Measurements from ENCODE around the gene ZNF536. TPM values are rescaled to one million over a fixed set of nuclear protein-coding genes. Genes with fewer than 3 reads are reported as not detected.

The ZNF536 gene
- total RNA-seq: not detected

DNA sequence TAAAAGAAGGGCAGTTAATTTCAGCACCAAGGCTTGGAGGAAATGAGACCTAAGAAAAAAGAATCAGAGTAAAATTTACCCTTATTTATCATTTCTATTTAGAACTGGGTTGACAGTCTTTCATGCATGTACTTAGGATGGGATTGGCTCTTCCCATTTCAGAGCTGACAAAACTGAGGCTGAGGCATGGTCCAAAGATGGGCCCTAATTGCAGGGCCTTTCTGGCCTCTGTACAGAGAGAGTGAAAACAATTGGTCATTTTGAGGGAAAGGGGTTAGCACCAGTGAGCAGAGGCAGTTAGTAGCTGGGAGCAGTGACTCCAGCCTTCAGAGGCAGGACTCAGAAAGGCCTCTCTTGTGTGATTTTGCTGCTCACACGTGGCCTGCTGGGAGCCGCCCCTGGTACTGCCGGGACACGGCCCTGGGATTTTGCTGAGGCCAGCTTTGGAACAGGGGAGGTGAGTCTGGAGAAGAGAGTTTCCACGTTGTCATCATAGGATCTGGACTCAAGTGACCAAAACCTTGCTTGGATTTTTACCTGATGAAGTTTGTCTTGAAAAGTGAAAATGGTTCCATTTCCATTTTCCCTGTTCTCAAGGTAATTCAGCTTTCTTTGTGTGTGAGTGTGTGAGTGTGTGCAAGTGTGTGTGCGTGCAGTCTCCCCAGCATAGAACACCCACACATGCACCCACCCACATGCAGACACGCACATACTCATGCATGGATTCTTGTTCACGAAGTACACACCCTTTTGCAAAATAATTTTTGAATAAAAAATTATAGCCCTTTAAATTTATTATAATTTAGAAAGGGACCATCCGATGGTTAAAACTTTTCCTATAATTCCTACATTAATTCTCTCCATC, at the start of gene ZNF536:
TSS of gene ZNF536 (plus strand) at position 425 of the 865 bp plus-strand sequence. CDS start 71,179 bp downstream, outside the sequence.
- no peaks in the 10 kb centered on the region for H3K4me1 ChIP-seq (ENCODE audit: insufficient read depth, low read length)
- H3K9me3 ChIP-seq (ENCODE audit: low read depth, low read length): no peaks in the 10 kb centered on the region
- peaks cover 21% of the 10 kb centered on the region for H3K27me3 ChIP-seq (ENCODE audit: insufficient read depth, low read length)
- H3K4me3 ChIP-seq (ENCODE audit: low read length): no peak within 1 kb of the TSS

DNA sequence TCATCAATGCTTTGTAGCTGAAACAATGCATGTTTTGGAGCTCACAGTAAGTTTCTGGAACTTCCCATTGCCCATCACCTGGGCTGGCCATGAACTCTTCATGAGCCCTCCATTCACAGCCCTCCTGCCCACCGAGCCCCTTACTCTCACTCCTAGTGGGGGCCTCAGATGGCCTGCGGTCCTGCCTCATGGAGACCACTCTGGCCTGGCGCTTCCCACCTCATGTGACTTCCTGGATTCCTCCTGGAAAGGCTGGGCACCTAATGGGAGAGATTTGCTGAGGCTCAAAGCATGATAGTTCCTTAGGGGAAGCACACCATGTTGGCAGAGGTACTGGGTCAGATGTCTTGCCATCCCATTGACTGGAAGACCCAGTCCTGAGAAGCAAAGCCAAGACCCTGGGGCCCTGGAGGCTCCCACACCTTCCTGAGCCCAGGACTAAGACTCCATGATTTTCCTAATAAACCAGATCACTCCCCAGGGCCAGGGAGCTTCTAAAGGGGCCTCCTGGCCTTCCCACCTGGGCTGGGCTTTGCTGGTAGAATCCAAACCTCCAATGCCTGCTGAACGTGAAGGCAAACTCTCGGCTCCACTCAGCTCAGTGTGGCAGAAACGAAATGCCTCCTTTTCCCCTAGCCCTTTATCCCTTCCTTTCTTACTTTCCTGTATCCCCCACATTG, 49.4 kb upstream of the ZNF536 start:
- Histone ChIP-seq H3K4me3 (ENCODE audit: low read length) (no peak overlapping the region), H3K4me1 (ENCODE audit: insufficient read depth, low read length) (no peaks in the 10 kb centered on the region), H3K27me3 (ENCODE audit: insufficient read depth, low read length) (no peaks in the 10 kb centered on the region), H3K9me3 (ENCODE audit: low read depth, low read length) (no peaks in the 10 kb centered on the region)

DNA sequence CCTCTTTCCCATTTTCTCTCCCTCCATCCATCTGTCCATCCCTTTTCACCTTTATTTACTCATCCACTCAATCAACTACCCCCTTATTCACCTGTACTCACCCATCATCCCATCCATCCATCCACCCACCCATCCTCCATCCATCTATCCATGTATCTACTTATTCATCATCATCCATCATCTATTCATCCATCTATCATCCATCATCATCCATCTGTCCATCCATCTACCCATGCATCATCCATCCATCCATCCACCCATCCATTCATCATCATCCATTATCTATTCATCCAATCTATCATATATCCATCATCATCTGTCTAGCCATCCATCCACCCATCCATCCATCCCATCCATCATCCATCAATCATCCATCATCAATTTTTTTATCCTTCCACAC, 48.3 kb upstream of the ZNF536 start:
- Histone ChIP-seq H3K4me1 (ENCODE audit: insufficient read depth, low read length) (no peaks in the 10 kb centered on the region), H3K27me3 (ENCODE audit: insufficient read depth, low read length) (no peaks in the 10 kb centered on the region), H3K9me3 (ENCODE audit: low read depth, low read length) (no peaks in the 10 kb centered on the region), H3K4me3 (ENCODE audit: low read length) (no peak overlapping the region)

DNA sequence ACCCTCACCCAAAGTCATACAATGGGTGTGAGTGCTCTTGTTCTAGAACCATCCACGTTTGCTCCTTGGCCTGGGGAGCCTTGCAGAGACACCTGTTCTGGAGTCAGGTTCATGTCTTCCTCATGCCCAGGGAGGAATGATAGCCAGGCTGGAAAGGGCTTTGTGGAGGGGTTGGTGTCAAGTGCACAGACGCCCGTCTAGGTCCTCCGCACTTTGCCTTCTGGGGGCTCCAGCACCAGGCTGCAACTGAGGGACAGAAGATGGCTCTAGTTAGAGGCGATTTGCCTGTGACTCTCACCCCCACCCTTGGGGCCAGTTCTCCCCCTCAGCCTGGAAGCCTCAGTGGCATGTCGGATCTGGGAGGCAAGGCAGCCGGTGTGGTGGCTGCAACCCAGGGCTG, 47.2 kb upstream of the ZNF536 start:
- Histone ChIP-seq H3K4me3 (ENCODE audit: low read length) (no peak overlapping the region), H3K4me1 (ENCODE audit: insufficient read depth, low read length) (no peaks in the 10 kb centered on the region), H3K27me3 (ENCODE audit: insufficient read depth, low read length) (no peaks in the 10 kb centered on the region), H3K9me3 (ENCODE audit: low read depth, low read length) (no peaks in the 10 kb centered on the region)

DNA sequence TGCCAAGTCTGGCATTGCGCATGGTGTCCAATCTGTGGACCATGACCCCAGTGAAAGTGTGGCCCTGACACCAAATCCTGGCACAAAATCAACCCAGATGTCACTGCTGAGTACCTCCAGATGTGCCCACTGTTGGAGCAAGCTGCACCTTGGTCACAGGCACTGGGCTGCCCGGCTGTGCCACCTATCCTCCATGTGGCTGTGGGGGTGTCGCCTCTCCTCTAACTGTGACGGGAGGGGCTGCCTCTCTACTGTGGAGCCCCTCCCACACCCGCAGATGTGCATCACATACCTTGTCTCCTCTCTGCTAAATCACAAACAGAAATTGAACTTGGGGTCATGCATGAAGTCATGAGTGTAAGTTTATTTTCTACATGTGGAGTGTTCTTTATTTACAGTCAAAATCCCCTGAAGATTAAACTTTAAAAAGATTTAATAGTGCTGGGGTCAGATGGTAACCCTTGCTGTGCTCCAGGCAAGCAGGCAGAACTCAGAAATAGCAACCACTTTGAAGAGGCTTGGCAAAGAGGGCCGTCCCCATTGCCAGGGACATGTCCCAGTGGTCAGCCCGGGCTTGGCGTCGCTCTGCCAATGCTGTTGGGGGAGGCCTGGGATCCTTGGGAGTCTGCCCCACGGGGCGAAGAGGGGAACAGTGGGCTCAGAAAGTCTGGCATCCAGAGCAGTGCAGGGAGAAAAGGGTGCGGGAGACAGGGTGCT, 46.4 kb upstream of the ZNF536 start:
- Histone ChIP-seq H3K27me3 (ENCODE audit: insufficient read depth, low read length) (no peaks in the 10 kb centered on the region), H3K4me1 (ENCODE audit: insufficient read depth, low read length) (no peaks in the 10 kb centered on the region), H3K4me3 (ENCODE audit: low read length) (no peak overlapping the region), H3K9me3 (ENCODE audit: low read depth, low read length) (no peaks in the 10 kb centered on the region)

DNA sequence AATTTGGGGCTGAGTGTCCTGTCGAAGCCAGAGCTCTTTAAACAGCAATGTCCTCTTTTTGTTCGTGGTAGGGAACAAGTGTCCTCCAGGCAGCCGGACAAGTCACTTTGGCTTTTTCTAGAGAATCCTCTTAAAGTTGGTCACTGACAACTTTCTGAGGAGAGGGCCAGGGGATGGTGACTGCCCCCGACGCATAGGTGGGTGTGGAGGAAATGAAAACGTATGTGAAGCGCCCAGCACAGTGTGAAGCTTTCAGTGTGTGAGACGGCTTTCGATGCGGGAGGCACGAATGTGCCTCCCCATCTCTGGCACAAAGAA, 45.8 kb upstream of the ZNF536 start:
- Histone ChIP-seq H3K4me3 (ENCODE audit: low read length) (no peak overlapping the region), H3K9me3 (ENCODE audit: low read depth, low read length) (no peaks in the 10 kb centered on the region), H3K27me3 (ENCODE audit: insufficient read depth, low read length) (no peaks in the 10 kb centered on the region), H3K4me1 (ENCODE audit: insufficient read depth, low read length) (no peaks in the 10 kb centered on the region)

DNA sequence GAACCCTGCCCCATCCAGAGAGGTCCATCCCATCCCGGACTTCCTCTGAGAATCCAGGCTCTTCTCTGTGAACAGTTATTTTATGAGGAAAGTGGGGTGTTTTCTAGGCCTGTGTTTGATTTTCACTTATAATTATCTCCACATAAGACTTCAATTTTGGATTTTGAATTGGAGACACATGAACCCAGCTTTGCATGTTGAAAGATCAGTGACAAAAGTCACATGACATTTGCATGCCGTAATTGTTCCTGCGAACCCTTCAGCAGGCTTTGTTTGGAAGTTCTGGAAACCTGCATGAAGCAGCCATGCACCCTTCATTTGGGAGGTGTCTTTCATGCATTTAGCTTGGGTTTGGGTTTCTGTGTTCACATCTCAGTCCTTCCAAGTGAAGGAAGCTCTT, 44.9 kb upstream of the ZNF536 start:
- Histone ChIP-seq H3K4me3 (ENCODE audit: low read length) (no peak overlapping the region), H3K27me3 (ENCODE audit: insufficient read depth, low read length) (no peaks in the 10 kb centered on the region), H3K4me1 (ENCODE audit: insufficient read depth, low read length) (no peaks in the 10 kb centered on the region), H3K9me3 (ENCODE audit: low read depth, low read length) (no peaks in the 10 kb centered on the region)

DNA sequence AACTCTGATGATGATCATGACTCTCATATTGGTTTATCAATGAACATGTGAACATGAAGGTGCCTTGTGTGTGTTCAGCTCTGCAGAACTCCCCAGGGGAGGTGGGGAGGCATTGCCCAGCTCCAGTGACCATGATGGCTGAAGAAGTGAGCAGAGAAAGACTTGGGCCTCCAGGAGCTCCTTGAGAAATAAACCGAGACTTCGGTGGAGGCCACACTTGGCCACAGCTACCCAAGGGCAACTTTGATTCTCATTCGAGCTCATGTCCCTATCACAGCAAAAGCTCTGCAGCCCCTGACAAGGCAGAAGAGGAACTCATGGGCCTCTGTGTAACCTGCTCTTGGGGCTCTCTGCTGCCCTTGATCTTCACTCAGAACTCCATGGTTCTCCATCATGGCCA, 44.1 kb upstream of the ZNF536 start:
- H3K27me3 ChIP-seq (ENCODE audit: insufficient read depth, low read length): no peaks in the 10 kb centered on the region
- H3K4me1 ChIP-seq (ENCODE audit: insufficient read depth, low read length): no peaks in the 10 kb centered on the region
- no peaks in the 10 kb centered on the region for H3K9me3 ChIP-seq (ENCODE audit: low read depth, low read length)
- H3K4me3 ChIP-seq (ENCODE audit: low read length): no peak overlapping the region

DNA sequence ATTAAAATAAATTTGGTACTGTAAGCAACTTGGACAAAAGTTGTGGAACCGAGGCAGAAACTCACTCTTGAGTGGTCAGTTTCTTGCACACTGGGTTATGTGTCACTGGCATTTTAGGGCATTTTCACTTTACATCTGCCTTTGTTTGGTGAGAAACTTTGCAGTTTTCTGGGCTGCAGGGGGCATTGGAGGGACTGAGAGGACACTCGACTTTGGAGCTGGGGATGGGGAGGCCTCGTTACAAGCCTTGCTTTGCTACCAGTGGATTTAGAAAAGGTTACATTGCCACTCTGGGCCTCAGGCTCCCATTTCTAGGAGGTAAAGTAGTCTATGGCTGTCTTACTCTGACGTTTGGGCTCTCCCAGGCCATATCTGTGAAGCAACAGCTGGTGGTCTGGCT, 41.9 kb upstream of the ZNF536 start:
- H3K9me3 ChIP-seq (ENCODE audit: low read depth, low read length): no peaks in the 10 kb centered on the region

DNA sequence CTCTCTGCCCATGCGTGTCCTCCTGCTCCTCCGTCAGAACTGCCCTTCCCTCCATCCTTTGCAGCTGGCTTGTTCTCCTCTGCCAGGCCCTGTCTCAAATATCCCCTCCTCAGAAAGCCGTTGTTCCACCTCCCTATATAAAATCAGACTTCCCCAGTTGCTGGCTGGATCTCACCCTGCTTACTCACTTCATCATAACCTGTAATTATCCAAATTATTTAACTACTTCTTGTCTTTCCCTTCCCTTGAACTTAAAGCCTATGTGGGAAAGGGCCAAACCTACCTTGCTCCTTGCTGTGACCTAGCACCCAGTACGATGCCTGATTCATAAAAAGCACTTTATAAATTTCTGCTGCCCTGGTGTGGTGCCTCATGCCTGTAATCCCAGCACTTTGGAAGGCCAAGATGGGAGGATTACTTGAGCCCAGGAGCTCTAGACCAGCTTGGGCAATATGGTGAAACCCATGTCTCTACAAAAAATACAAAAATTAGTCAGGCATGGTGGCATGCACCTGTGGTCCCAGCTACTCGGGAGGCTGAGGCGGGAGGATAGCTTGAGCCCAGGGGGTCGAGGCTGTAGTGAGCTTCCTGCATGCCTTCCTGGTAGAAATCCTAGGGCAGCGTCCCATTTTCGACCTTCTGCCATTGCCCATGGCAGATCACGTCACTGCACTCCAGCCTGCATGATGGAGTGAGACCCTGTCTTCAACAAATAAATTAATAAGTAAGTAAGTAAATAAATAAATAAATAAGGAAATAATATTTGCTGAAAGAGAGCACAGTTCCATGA, 39.5 kb upstream of the ZNF536 start:
- no peak overlapping the region for H3K4me3 ChIP-seq (ENCODE audit: low read length)
- no peaks in the 10 kb centered on the region for H3K4me1 ChIP-seq (ENCODE audit: insufficient read depth, low read length)
- H3K9me3 ChIP-seq (ENCODE audit: low read depth, low read length): no peaks in the 10 kb centered on the region
- no peaks in the 10 kb centered on the region for H3K27me3 ChIP-seq (ENCODE audit: insufficient read depth, low read length)

More for the DNA sequence above, 41.9 kb upstream of the ZNF536 start:
- Histone ChIP-seq H3K27me3 (ENCODE audit: insufficient read depth, low read length) (no peaks in the 10 kb centered on the region), H3K4me3 (ENCODE audit: low read length) (no peak overlapping the region), H3K4me1 (ENCODE audit: insufficient read depth, low read length) (no peaks in the 10 kb centered on the region)

DNA sequence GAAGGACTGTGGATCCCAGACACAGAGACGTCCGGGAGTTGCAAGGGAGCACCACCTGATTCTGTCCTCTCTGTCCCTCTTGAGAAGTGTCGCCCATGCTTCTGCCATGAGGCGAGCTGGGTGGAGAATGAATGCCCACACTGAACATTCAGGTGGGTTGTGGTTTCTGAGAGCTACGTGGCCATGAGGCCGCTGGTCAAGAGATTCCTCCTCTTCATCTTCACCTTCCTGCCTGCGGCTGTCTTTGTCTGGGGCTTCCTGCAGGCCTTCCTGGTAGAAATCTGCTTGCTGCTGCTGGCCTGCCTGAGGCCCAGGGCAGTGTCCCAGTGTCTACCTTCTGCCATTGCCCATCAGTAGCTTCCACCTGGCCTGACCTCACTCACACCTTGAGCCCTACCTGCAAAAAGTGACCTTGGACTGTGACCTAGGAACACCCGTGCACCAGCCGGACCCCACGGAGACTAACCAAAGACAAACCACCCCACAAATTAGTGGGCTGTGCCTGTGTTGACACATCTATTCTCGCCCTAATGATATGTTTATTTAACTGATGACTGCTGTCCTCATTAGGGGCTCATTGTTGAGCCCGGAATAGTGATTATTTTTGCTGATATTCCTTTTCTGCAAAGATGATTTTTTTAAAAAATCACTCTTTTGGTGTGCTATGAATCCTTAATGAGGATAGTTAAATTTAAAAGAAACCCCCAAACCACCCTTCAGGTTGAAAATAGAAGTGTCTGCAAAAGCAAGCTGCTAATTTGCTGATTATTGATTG, 38.7 kb upstream of the ZNF536 start:
- Histone ChIP-seq H3K27me3 (ENCODE audit: insufficient read depth, low read length) (no peaks in the 10 kb centered on the region), H3K4me3 (ENCODE audit: low read length) (no peak overlapping the region), H3K9me3 (ENCODE audit: low read depth, low read length) (no peaks in the 10 kb centered on the region), H3K4me1 (ENCODE audit: insufficient read depth, low read length) (no peaks in the 10 kb centered on the region)

DNA sequence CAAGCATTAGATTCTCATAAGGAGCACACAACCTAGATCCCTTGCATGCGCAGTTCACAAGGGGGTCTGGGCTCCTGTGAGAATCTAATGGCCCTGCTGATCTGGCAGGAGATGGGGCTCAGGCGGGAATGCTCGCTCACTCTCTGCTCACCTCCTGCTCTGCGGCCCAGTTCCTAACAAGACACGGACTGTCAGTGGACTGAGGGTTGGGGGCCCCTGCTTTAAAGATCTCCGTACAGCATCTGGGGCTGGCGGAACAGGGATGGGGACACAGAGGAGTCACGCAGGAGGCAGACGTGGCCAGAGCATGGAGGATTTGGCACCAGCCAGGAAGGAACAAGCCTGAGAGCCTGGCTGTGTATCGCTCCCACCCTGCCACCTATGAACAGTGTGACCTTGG, 37.3 kb upstream of the ZNF536 start:
- H3K9me3 ChIP-seq (ENCODE audit: low read depth, low read length): no peaks in the 10 kb centered on the region
- no peak overlapping the region for H3K4me3 ChIP-seq (ENCODE audit: low read length)
- no peaks in the 10 kb centered on the region for H3K27me3 ChIP-seq (ENCODE audit: insufficient read depth, low read length)
- no peaks in the 10 kb centered on the region for H3K4me1 ChIP-seq (ENCODE audit: insufficient read depth, low read length)

DNA sequence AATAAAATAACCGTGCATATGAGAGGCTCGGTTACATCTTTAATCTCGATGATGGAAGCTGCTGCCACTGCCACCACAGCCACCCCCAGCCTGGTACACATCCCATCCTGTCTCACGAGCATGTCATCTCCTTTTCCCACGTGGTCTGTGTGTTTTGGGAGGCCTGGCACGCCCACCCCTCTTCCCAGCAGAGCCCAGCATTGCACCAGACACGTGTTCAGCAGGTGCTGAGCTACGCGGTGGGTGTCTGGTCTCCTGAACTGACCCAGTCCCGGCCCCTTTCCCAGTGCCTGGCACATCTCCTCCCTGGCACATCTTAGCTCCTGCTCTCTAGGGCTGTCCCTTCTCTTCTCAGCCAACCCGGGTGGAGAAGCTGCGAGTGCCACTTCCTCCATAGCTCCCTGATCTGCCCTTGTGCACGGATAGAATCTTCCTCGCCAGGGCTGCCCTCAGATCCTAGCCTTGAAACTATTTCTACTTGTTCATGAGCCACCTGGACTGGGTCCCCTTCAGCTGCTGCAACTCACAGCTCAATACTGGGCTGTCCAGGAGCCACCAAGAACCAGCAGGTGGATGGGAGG, 36.8 kb upstream of the ZNF536 start:
- Histone ChIP-seq H3K4me3 (ENCODE audit: low read length) (no peak overlapping the region), H3K9me3 (ENCODE audit: low read depth, low read length) (no peaks in the 10 kb centered on the region), H3K4me1 (ENCODE audit: insufficient read depth, low read length) (no peaks in the 10 kb centered on the region), H3K27me3 (ENCODE audit: insufficient read depth, low read length) (no peaks in the 10 kb centered on the region)

DNA sequence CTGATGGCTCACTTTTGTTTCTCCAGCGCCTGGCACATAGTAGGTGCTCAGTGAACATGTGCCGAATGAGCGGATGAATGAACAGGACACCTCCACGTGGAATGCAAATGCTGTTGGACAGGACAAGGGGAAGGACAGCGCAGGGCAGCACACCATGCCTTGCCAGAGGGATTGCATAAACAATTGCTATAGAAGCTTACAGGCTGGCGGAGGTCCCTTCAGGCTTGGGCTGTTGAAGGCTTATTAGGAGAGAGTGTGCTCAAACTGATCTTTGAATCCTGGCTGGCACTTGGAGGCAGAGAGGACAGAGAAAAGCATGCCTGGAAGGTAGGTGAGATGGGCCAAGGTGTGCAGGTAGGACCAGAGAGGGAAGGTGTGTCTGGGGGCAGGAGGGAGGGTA, 35.9 kb upstream of the ZNF536 start:
- no peaks in the 10 kb centered on the region for H3K27me3 ChIP-seq (ENCODE audit: insufficient read depth, low read length)
- H3K4me3 ChIP-seq (ENCODE audit: low read length): no peak overlapping the region
- no peaks in the 10 kb centered on the region for H3K4me1 ChIP-seq (ENCODE audit: insufficient read depth, low read length)
- H3K9me3 ChIP-seq (ENCODE audit: low read depth, low read length): no peaks in the 10 kb centered on the region

Measured in mononuclear cell (primary cell).